ENCODE data around the gene MRPL34.
"Not testable (repeated sequence)": the region's sequence is repeated elsewhere in the genome, so short reads cannot be mapped to it uniquely, and the experiment has no call there.

The MRPL34 gene

DNA sequence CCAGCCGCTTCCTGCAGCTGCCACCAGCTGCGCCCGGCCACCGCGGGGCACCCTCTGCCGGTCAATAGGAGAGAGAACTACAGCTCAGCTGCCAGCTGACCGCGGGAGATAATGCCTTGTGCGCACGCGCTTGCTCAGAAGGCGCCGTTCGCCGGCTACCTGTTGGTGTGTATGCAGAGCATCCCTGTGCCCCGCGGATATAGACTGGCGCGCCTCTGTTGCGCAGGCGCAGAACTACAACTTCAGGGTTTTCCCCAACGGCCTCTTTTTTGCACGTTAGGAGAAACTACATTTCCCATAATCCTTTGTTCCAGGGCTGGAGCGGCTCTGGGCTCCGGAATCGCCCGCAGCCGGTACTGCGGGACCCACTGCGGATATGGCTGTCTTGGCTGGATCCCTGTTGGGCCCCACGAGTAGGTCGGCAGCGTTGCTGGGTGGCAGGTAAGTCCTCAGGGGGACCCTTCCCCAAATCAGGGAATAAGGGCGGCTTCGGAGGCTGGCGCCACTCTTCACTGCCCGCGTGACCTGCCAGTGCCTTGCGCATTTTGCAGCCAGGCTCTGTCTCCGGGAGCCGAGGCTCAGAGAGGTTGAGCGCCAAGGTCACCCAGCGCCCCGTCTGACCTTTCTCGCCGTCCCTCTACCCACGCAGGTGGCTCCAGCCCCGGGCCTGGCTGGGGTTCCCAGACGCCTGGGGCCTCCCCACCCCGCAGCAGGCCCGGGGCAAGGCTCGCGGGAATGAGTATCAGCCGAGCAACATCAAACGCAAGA, at the start of gene MRPL34:
MRPL34 (plus strand) TSS at position 356 of the 768 bp plus-strand sequence; CDS start at position 377, 21 bp downstream.
- DNase-seq (ENCODE audit: low read depth, low spot score) = peak; percentile 99

DNA sequence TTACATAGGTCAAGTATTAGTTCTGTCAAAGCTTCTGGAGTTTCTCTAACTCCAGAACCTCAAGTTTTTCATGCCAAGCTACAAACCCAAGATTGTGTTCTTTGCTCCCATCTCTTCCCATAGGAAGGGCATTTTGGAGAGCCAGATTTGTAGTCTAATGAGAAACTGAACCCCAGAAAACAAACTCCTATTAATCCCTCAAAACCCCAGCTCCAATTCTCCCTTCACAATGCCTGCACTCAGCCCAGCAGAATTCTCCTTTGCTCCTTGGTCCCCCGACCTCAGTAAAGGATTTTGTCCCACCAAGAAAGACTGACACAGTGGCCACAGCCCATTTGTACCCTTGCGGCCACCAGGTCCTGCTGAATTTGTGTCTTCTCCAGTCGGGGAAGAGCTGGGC, 49.5 kb upstream of the MRPL34 start:
- DNase-seq (ENCODE audit: low read depth, low spot score) = no peak

DNA sequence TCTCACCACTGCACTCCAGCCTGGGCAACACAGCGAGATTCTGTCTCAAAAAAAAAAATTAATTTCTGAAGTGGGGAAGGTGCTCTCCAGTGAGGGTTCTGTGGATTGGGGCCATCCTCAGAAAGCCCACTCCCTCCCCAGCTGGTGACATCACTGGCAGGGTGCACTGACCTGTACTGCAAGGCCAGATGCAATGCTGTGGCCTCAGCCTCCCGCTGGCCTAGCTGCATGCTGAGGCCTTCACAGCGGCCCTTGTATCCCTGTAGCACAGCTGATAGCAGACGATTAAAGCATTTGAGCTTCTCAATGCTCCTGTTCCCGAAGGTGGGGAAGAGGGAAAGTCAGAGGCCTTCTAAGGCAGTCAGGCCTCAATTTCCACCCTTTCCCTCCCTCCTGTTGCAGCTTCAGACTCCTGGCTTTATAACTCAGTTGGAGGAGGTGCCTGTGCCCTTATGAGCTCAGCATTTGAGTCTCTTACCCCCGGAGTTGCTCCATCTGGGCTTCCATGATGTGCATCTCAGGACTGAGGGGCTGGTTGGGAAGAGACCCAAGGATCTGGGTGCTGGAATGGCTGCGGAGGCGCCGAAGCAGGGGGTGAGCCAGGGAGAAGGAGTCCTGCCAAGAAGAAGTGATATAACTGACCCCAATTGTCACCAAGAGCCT, 46.4 kb upstream of the MRPL34 start:
- DNase-seq (ENCODE audit: low read depth, low spot score) = peak; percentile 60

DNA sequence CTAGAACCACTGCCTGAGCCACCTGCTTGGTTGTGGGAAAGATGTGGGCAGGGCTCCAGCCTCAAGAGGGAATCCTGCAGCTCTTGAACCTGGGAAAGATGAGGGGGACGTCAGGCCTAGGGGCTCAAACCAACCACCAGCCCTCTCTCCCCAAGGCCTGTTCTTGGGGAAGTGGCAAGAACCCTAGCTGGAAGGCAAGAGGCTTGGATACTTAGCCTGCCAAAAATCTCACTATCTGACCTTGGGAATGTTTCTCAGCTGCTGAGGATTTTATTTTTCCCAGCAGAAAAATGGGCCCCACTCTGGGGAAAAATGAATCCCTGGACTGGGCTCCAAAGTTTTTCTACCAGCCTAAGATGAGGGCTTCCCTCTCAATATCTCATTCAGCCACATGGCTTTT, 45.7 kb upstream of the MRPL34 start:
- no peak for DNase-seq (ENCODE audit: low read depth, low spot score)

DNA sequence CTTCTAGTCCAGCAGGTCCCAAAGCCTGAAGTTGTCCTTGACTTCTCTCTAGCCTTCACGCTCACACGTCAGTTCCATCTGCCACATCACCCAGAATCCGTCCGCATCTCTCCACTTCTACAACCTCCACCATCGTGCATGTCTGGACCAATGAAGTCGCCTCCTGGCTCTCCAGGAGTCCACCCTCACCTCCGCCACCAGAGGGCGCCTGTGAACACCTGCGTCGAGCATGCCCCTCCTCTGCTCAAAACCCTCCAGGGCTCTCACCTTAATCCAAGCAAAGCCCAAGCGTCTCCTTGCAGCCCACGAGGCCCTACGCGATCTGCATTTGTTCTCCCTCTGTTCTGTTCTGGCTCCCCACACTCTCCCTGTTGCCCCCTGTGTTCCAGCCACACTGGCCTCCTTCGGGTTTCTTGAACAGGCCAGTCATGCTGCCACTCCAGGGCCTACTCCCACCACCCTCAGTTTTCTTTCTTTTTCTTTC, 44.8 kb upstream of the MRPL34 start:
- peak; percentile 72 for DNase-seq (ENCODE audit: low read depth, low spot score)

DNA sequence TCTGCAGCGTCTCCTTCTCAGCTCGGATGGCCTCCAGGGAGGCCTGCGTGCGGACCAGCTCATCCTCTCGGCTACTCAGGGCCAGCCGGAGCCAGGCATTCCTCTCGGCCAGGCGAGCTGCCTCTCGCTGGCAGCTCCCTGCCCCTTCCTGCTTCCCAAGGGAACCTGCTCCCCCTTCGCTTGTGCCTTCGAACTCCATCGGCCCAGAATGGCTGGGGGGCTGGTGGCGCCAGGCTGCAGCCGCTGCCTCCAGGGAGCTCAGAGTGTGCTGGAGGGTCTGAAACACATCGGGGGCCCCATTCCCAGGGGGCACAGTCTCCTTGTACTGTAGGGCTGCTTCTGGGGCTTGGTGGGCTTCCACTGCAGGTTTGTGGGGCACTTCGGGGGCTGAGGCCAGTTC, 43.1 kb upstream of the MRPL34 start:
- no peak for DNase-seq (ENCODE audit: low read depth, low spot score)

DNA sequence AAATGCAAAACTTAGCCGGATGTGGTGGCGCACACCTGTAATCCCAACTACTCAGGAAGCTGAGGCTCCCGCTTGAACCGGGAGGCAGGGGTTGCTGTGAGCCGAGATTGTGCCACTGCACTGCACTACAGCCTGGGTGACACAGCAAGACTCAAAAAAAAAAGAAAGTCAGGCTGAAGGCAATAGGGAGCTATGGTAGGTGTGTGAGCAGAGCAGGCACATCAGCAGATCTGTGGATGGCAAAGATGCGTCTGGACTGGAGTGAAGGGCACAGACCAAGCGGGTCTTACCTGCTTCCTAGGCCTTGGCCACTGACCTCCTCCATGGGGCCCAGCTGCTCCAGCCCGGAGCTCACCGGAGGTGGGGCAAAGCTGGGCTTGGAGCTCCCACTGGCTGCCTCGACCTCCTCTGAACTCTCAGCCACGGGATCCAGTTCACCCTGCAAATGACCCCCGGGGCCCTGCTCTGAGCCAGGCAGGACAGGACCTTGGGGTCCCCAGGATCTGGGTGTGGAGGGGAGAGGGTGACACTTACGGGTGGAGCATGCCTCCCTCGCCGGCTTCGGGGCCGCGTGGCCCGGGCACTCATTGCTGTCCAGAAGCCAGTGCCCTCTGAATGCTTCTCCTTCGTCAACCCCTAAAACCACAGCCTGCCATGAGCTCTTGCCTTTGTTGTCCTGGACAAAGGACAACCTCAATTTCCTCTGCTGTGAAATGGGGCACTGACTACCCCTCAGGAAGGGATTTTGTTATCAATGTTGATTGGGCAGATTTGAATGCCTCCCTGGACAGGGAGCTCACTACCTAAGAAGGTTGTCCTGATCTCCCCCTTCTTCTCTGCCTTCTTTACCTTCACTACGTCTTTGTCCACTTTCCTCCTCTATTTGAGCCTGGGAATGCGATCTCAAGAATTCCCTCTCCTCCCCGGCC, 41.7 kb upstream of the MRPL34 start:
- DNase-seq (ENCODE audit: low read depth, low spot score) = no peak

DNA sequence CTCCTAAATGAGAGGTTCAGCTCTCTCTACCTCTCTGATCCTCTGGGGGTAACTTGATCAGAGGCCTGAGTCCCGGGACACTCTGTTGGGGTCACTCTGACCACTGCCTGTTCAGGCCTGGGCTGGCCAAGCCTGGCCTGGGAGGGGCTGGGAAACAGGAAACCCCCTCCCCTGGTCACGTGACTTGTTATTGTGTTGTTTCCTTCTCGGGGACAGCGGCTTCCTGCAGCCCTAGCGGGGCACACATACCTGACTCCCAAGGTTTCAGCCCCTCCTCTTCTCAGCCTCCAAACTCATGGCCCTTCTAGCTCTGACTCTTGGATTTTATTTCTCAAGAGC, 41.1 kb upstream of the MRPL34 start, which contains the start of gene USHBP1:
USHBP1 (minus strand) TSS at position 105 of the 339 bp plus-strand sequence. CDS start 446 bp downstream, outside the sequence.
- DNase-seq (ENCODE audit: low read depth, low spot score) = no peak

DNA sequence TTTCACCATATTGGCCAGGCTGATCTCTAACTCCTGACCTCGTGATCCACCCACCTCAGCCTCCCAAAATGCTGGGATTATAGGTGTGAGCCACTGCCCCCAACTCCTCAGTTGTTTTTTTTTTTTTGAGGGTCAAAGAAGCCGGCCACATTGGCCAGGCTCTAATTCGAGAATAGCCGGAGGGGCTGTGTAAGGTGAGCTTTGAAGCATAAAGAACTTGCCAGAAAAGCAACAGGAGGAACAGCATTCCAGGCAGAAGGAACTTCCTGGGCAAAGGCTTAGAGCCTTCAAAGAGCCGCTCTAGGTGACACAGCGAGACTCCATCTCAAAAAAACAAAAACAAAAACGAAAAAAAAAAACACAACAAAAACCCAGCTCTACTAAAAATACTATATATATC, 39.6 kb upstream of the MRPL34 start:
- no peak for DNase-seq (ENCODE audit: low read depth, low spot score)

DNA sequence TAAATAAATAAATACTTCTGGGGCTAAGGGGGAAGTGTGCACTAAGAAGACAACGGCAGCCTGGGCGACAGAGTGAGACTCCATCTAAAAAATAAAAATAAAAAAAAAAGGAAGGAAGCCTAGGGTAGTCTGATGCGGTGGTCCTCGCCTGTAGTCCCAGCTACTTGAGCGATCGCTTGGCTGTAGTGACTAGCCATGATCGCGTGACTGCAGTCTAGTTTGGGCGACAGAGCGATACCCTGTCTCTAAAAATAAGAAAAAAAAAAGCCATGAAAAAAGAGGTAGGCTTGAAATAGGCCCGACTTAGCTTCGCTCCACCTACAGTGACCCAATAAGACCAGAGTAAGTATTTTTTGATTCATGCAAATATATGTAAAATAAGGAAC, 39.1 kb upstream of the MRPL34 start:
- no peak for DNase-seq (ENCODE audit: low read depth, low spot score)

DNA sequence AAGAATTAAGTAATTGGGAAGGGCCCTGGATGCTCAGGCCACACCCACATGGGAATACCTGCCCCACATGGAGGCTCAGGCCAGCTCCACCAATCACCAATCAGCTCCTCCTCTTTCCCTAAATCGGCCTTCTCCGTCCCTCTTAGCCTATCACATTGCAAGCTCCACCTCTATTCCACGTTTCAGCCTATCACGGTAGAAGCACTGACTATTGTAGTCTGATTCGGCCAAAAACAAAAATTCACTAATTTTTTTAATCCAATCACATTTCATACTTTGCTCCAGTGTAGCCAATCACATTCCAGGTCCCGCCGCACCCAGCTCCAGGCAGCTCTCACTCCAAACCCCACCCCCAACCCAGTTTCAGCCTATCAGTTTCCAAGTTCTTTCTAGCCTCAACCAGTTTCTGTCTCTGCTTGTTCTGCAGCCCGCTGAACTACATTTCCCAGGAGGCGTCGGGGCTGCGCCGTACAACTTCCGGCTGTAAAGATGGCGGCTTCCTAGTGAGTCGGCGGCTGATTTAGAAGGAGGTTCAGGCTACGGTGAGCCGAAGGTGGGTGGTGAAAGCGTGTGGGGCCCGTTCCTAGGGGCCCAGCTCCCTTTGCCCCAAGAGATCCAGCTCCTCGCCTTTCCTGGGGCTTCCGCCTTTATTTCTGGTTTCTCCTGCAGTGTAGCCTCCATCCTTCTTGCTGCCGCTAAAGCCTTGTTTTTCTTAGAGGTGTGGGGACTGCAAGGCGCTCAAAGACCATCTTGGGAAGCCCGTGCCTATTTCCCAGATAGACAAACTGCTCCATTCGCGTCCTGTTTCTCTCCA, 38.5 kb upstream of the MRPL34 start, which contains the start of gene BABAM1:
BABAM1 (plus strand) TSS at position 469 of the 814 bp plus-strand sequence. CDS start 1,364 bp downstream, outside the sequence.
- DNase-seq (ENCODE audit: low read depth, low spot score) = peak; percentile 99

DNA sequence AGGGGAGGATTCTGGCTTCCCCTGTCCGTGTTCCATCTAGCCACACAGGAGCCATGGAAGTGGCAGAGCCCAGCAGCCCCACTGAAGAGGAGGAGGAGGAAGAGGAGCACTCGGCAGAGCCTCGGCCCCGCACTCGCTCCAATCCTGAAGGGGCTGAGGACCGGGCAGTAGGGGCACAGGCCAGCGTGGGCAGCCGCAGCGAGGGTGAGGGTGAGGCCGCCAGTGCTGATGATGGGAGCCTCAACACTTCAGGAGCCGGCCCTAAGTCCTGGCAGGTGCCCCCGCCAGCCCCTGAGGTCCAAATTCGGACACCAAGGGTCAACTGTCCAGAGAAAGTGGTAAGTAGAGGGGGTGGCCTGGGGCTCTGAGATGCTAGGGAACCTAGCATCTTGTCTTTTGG, 36.9 kb upstream of the MRPL34 start:
- no peak for DNase-seq (ENCODE audit: low read depth, low spot score)

DNA sequence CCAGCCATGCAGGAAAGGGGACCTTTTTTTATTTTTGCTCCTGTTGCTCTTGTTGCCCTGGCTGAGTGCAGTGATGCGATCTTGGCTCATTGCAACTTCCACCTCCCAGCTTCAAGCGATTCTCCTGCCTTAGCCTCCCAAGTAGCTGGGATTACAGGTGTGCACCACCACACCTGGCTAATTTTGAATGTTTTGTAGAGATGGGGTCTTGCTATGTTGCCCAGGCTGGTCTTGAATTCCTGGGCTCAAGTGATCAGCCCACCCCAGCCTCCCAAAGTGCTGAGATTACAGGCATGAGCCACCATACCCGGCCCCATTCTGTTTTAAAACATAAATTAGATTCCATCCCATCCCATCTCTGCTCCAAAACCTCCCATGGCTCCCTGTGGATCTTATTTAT, 30.8 kb upstream of the MRPL34 start:
- DNase-seq (ENCODE audit: low read depth, low spot score) = not testable (repeated sequence)

DNA sequence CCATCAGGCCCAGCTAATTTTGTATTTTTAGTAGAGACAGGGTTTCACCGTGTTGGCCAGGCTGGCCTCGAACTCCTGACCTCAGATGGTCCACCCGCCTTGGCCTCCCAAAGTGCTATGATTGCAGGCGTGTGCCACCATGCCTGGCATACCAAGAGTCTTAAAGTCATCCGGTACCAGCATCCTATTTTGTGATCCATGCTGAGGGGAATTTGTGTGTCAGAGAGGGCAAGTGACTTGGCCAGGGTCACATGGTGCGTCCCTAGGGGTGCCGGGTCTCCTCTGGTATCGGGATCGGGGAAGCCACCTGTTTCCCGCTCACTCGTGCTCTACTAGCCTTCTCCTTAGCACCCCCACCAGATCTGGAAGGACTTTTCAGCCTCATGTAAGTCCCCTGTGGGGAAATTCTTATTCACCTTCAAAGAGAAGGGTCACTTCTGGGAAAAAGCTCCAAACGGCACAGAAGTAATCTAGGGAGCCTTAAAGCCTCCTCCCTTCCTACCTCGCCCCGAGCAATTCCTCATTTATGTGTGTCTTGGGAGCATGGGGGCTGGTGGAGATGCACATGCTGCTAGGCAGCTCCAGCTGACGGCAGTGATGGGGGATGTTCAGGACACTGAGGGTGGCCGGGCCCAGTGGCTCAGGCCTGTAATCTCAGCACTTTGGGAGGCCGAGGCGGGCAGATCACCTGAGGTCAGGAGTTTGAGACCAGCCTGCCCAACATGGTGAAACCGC, 30.1 kb upstream of the MRPL34 start:
- DNase-seq (ENCODE audit: low read depth, low spot score) = no peak

DNA sequence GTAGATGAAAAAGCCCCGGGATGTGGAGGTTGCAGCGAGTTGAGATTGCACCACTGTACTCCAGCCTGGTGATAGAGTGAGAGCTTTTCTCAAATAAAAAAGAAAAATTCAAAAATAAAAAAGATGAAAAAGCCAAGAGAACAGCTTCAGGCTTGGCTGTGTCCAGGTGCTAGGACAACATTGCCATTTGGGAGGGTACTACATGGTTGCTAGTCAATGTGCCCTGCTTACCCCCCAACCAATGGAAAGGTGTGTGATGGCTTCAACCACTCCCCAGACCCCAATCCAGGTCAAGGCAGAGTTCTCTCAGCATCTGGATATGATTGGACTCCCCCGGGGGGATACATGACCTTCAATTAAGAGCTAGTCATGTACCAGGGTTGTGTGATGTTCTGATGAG, 26.2 kb upstream of the MRPL34 start:
- DNase-seq (ENCODE audit: low read depth, low spot score) = no peak

DNA sequence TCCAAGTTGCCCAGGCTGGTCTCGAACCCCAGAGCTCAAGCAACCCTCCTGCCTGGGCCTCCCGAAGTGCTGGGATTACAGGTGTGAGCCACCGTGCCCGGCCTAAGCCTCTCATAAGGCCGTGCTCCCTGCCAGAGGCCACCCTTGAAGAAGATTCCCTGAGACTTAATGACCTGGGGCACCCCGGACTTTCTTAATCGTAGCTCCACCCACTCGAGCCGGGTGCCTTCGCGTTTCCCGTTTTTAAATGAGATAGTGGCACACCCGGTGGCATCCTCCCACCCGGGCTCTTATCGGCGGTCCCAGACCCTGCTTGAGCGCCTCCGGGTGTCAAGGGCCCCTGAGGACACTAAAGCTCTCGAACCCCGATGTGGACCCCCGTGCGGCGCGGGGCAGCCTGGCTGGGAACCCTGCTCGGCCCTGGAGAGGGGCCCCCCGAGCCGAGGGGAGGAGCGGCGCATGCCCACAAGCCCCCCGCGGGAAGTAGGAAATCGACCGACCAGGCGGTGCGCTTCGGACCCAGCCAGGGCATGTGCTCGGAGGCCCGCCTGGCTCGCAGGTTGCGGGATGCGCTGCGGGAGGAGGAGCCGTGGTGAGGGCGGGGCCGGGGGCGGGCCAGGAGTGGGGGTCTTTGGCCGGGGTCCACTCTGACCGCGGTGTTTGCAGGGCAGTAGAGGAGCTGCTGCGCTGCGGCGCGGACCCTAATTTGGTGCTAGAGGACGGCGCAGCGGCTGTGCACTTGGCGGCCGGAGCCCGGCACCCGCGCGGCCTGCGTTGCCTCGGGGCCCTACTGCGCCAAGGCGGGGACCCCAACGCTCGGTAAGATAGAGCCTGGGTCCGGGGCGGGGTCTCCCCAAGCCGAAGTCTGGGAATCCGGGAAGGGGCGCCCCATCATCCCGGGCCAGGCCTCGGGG, 24.0 kb upstream of the MRPL34 start, which contains the start of gene ANKLE1:
ANKLE1 (plus strand) TSS at position 511 of the 914 bp plus-strand sequence; CDS start at position 531, 20 bp downstream.
- peak; percentile 54 for DNase-seq (ENCODE audit: low read depth, low spot score)

DNA sequence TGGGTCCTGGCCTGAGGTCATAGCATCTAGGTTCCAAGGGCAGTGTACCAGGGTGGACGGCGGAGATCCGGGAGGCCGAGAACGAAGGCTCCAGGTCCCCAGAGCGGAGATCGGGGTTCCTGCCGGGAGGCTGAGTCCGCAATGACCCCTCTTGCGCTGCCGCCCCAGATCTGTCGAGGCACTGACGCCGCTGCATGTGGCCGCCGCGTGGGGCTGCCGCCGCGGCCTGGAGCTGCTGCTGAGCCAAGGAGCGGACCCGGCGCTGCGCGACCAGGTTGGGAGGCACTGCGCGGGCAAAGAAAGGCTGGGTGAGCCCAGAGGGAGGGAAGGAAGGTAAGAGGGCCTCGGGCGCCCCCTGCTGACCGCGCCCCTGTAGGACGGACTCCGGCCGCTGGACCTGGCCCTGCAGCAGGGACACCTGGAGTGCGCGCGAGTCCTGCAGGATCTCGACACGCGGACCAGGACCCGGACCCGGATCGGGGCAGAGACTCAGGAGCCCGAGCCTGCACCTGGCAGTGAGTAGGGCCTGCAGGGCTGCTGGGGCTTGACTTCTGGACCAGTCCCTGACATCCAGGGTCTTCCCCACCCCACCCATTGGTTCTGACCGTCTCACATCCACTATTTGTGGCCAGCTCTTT, 23.1 kb upstream of the MRPL34 start:
- DNase-seq (ENCODE audit: low read depth, low spot score) = peak; percentile 93

DNA sequence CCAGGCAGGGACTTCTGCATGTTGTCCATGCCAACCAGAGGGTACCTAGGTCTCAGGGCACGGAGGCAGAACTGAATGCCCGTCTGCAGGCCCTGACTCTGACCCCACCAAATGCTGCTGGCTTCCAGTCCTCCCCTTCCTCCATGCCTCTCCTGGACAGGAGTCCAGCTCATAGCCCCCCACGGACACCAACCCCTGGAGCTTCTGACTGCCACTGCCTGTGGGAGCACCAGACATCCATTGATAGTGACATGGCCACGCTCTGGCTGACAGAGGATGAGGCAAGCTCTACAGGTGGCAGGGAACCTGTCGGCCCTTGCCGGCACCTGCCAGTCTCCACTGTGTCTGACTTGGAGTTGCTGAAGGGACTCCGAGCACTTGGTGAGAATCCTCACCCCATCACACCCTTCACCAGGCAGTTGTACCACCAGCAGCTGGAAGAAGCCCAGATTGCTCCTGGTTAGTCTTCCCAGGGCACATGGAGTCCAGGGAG, 22.1 kb upstream of the MRPL34 start:
- DNase-seq (ENCODE audit: low read depth, low spot score) = no peak
